HUES6 (cell line): ENCODE data around the gene ADGRA1.
"Not testable (repeated sequence)": the region's sequence is repeated elsewhere in the genome, so short reads cannot be mapped to it uniquely, and the experiment has no call there.

Experiments
- H3K27ac ChIP-seq: 2 replicates; pipeline ENCODE4 v1.7.0; 2013; ENCODE audit warnings: low read depth, mild to moderate bottlenecking, low read length, inconsistent platforms
- H3K27me3 ChIP-seq: 2 replicates; pipeline ENCODE4 v1.6.1; 2013; ENCODE audit warnings: low read length; ENCODE audit not compliant: control insufficient read depth, insufficient read depth
- H3K36me3 ChIP-seq: 2 replicates; pipeline ENCODE4 v1.6.1; 2013; ENCODE audit warnings: low read length; ENCODE audit not compliant: control insufficient read depth, insufficient read depth
- H3K4me1 ChIP-seq: 2 replicates; pipeline ENCODE4 v1.6.1; 2013; ENCODE audit warnings: low read length; ENCODE audit not compliant: control insufficient read depth, insufficient read depth
- H3K4me3 ChIP-seq: 2 replicates; pipeline ENCODE4 v1.5.1; 2013; ENCODE audit warnings: low read depth, low read length
- H3K9ac ChIP-seq: one replicate; pipeline ENCODE4 v1.6.1; 2013; ENCODE audit warnings: mild to moderate bottlenecking, low read length
- H3K9me3 ChIP-seq: 2 replicates; pipeline ENCODE4 v1.6.1; 2013; ENCODE audit warnings: low read depth, low read length; ENCODE audit not compliant: control insufficient read depth, insufficient read depth

Gene ADGRA1

DNA sequence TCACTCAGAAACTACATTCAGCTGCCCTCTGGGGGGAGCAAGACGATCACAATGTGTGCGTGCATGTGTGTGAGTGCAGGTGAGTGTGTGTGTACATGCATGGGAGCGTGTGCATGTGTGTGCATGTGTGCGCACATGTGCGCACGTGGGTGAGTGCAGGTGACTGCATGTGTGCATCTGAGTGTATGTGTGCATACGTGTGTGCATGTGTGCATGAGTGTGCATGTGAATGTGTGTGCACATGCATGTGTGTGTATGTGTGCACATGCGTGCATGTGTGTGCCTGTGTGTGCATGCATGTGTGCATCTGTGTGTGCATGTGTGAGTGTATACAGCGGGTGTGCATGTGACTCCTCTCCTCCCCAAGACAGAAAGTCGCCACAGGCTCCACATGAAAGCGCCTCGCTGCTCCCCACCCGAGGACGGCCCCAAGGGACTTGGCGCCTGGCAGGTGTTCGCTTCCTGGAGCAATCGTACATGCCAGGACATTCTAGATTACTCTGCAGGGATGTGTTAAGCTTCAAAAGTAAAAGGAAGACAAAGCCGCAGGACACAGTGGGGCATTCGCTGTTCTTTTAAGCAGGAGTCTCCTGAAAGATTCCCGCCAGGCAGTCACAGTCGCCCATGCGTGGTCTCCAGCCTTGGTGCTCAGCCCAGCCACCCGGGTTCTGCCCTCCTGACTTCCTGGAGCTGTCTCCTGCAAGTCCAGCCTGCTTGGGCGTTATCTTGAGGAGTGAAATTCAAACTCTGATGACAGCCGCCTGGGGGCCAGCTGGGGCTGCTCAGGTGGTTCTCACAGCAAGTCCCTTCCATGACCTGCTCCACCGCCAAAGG is 42.0 kb upstream of the ADGRA1 start:
- H3K36me3 ChIP-seq, result no peaks in the 10 kb centered on the region
- no peak overlapping the region for H3K9ac ChIP-seq
- H3K4me3 ChIP-seq, result no peak overlapping the region
- H3K4me1 ChIP-seq, result peaks cover under 1% of the 10 kb centered on the region; the same call in 1 of the 2 replicates
- H3K27me3 ChIP-seq, result no peaks in the 10 kb centered on the region; the same call in 1 of the 2 replicates
- no peaks in the 10 kb centered on the region for H3K9me3 ChIP-seq
- H3K27ac ChIP-seq, result no peak overlapping the region

DNA sequence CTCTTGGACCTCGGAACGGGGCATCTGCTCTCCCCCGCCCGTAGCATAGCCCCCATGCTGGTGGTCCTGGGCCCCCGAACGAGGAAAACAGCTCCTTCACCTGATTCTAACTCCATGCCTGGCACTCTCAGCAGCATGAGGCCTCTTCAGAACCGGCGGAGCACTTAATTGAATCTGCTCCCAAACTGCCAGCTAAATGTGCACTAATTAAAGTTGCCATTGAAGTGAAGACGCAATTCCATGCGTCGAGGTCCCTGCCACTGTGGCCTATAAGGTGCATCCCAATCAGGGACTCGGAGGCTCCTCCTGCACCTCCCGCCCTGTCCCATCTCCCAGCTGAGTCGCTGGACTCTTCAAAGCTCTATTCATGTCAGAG is 41.3 kb upstream of the ADGRA1 start:
- Histone ChIP-seq H3K9me3 (no peaks in the 10 kb centered on the region), H3K4me3 (no peak overlapping the region), H3K27me3 (no peaks in the 10 kb centered on the region; the same call in 1 of the 2 replicates), H3K4me1 (peaks cover 6% of the 10 kb centered on the region; the same call in 1 of the 2 replicates), H3K36me3 (no peaks in the 10 kb centered on the region), H3K9ac (no peak overlapping the region), H3K27ac (no peak overlapping the region)

DNA sequence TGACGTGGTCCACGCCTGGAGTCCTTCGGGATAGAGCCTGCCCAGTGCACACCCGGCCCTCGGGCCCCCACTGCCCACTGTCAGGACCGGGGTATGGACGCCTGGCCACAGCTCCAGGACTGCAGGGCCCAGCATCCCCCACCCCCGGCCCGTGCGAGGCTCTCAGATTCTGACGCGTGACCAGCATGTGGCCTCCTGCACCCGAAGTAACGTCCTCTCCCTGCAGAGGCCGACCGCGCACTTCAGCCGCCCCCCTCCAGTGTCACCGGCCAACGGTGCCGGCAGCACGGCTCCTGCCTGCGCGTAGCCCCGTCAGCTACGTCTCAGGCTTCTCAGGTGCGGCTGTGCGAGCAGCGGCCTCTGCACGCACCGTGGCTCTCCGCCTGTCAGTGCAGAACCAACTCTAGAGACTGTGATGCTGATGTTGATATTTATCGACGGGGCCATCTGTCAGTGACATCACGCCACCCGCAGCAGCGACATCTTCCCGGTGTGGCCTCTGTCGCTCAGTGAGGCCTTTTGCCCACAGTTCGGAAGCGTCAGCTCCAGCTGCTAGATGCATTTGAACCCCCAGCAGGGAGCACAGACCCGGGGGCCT is 40.1 kb upstream of the ADGRA1 start:
- no peaks in the 10 kb centered on the region; the same call in 1 of the 2 replicates for H3K27me3 ChIP-seq
- H3K9ac ChIP-seq, result no peak overlapping the region

DNA sequence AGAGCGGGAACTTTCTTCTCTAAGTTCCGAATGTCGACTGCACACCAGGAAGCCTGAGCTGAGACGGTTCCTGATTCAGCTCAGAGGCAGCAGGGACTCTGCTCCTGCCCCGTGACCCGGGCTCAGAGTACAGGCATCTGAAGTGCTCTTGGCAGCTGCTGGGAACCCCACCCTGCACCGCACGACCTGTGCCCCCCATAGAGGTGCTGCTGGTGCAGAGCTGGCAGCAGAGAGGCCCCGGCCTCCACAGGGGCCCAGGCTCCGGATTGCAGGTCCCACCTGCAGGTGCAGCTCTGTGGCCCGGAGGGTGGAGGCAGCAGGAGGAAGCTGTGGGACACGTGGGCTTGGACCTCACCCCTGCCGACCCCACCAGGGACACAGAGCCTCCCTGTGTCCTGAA is 39.5 kb upstream of the ADGRA1 start:
- Histone ChIP-seq H3K27ac (no peak overlapping the region), H3K9ac (no peak overlapping the region), H3K36me3 (no peaks in the 10 kb centered on the region), H3K4me1 (peaks cover 6% of the 10 kb centered on the region; the same call in 1 of the 2 replicates), H3K27me3 (no peaks in the 10 kb centered on the region; the same call in 1 of the 2 replicates), H3K9me3 (no peaks in the 10 kb centered on the region), H3K4me3 (no peak overlapping the region)

More for the DNA sequence above, 40.1 kb upstream of the ADGRA1 start:
- Histone ChIP-seq H3K4me3 (no peak overlapping the region), H3K27ac (no peak overlapping the region), H3K36me3 (no peaks in the 10 kb centered on the region), H3K9me3 (no peaks in the 10 kb centered on the region), H3K4me1 (peaks cover 6% of the 10 kb centered on the region; the same call in 1 of the 2 replicates)

DNA sequence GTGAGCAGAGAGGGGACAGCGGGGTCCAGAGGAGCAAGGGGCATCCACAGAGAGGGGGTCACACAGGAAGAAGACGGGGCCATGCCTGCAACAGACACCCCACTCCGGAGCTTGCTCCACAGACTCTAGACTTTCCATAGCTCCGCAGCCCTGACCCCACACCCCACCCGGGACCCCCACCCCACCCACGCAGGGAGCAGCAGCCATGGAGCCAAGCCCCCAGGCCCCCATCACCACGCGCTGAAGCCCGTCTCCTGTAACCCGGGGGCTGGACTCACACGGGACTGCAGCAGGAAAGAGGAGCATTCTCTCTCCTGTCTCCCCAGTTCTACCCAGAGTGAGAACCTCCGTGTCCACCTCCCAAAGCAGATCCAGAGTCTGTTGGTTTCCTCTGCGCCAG is 38.8 kb upstream of the ADGRA1 start:
- Histone ChIP-seq H3K9me3 (no peaks in the 10 kb centered on the region), H3K27ac (no peak overlapping the region), H3K27me3 (no peaks in the 10 kb centered on the region; the same call in 1 of the 2 replicates), H3K4me3 (no peak overlapping the region), H3K9ac (no peak overlapping the region), H3K4me1 (peaks cover 6% of the 10 kb centered on the region; the same call in 1 of the 2 replicates), H3K36me3 (no peaks in the 10 kb centered on the region)

DNA sequence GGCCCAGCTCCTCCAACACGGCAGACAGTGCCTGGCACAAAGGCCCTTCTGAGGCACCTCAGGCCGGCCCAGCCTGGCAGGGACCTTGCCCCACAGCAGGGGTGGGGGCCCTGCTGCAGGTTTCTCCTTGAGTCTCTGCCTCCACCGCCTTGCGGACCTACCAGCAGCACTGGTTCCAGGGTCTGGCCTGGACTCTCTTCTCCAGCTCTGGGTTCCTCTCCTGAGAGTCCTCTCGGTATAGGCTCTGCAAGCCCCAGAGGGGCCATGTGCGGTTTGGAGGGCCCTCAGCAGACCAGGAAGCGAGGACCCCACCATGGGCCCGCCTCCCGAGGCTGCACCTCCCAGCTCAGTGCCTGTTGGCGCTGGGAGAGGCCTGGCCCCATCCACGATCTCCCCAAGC is 38.1 kb upstream of the ADGRA1 start:
- Histone ChIP-seq H3K9ac (no peak overlapping the region), H3K9me3 (no peaks in the 10 kb centered on the region), H3K36me3 (no peaks in the 10 kb centered on the region), H3K4me3 (no peak overlapping the region), H3K27me3 (no peaks in the 10 kb centered on the region; the same call in 1 of the 2 replicates), H3K4me1 (peaks cover 6% of the 10 kb centered on the region; the same call in 1 of the 2 replicates), H3K27ac (no peak overlapping the region)

DNA sequence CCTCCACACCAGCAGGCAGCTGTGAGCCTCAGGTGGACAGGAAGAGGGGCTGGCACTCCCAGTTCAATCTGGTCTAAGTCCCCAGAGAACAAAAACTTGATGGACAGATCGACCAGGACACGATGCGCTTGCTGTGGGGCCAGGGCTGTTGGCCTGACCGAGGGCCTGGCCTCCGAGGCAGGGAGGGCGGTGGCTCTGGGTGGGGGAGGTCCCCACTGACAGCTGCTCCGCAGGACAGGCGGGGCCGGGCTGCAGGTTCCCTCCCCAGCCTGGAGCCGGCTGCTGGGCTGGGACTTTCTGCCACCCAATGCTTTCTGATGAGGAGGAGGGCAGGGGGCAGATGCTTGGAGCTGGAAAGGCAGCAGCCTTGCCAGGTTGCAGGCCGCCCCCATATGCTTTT is 37.4 kb upstream of the ADGRA1 start:
- Histone ChIP-seq H3K4me3 (no peak overlapping the region), H3K27ac (no peak overlapping the region), H3K36me3 (no peaks in the 10 kb centered on the region), H3K9ac (no peak overlapping the region), H3K27me3 (no peaks in the 10 kb centered on the region; the same call in 1 of the 2 replicates), H3K4me1 (peaks cover 6% of the 10 kb centered on the region; the same call in 1 of the 2 replicates), H3K9me3 (no peaks in the 10 kb centered on the region)

DNA sequence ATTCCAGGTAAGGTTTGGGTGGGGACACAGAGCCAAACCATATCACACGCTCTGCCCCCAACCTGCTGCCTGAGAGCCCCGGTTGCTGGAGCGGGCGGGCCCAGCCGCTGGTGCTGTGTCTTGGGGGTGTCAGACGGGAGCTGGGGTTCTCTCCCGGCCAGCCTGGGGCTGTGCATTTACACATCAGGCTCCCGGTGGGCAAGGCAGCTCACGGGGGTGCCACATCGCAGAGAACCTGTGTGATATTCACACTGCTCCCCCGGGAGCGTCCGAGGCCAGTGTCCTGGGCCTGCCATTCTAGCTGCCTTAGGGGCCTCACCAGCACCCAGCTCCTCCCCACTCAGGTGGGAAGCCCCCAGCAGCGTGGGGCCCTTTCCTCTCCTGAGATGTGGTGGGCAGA is 35.6 kb upstream of the ADGRA1 start:
- H3K4me1 ChIP-seq, result peaks cover 6% of the 10 kb centered on the region; the same call in 1 of the 2 replicates
- no peaks in the 10 kb centered on the region; the same call in 1 of the 2 replicates for H3K27me3 ChIP-seq
- no peak overlapping the region for H3K27ac ChIP-seq
- no peaks in the 10 kb centered on the region for H3K36me3 ChIP-seq
- no peak overlapping the region for H3K4me3 ChIP-seq
- H3K9ac ChIP-seq, result no peak overlapping the region
- no peaks in the 10 kb centered on the region for H3K9me3 ChIP-seq

DNA sequence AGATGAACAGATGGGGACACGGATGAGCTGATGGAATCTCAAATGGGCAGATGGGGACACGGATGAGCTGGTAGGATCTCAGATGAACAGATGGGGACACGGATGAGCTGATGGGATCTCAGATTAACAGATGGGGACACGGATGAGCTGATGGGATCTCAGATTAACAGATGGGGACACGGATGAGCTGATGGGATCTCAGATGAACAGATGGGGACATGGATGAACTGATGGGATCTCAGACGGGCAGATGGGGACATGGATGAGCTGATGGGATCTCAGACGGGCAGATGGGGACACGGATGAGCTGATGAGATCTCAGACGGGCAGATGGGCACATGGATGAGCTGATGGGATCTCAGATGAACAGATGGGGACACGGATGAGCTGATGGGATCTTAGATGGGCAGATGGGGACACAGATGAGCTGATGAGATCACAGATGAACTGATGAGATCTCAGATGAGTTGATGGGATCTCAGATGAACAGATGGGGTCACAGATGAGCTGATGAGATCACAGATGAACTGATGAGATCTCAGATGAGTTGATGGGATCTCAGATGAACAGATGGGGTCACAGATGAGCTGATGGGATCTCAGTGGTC is 34.1 kb upstream of the ADGRA1 start:
- not testable (repeated sequence) for H3K4me3 ChIP-seq, H3K9ac ChIP-seq, H3K36me3 ChIP-seq, H3K4me1 ChIP-seq, H3K27me3 ChIP-seq, H3K9me3 ChIP-seq, H3K27ac ChIP-seq

DNA sequence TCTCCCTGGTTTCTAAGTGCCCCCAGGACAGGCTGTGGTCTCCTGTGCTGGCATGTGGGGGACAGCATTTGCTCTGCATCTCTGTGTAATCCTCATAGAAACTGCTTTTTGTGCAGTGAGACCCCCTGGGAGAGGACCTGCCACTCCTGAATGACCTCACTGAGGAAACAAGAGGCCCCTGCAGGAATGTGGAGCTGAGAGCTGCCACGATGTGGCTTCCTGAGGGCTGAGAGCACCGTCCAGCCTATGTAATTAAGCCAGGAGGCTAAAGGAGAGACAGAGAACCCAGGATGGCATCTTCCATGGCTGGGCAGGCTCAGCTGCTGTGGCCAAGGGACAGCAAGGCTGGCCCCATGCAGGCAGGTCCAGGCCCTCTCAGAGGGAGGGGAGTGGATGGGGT is 32.3 kb upstream of the ADGRA1 start:
- Histone ChIP-seq H3K4me3 (no peak overlapping the region), H3K27ac (no peak overlapping the region), H3K36me3 (no peaks in the 10 kb centered on the region), H3K9ac (no peak overlapping the region), H3K9me3 (no peaks in the 10 kb centered on the region), H3K27me3 (no peaks in the 10 kb centered on the region; the same call in 1 of the 2 replicates), H3K4me1 (peaks cover 6% of the 10 kb centered on the region; the same call in 1 of the 2 replicates)

DNA sequence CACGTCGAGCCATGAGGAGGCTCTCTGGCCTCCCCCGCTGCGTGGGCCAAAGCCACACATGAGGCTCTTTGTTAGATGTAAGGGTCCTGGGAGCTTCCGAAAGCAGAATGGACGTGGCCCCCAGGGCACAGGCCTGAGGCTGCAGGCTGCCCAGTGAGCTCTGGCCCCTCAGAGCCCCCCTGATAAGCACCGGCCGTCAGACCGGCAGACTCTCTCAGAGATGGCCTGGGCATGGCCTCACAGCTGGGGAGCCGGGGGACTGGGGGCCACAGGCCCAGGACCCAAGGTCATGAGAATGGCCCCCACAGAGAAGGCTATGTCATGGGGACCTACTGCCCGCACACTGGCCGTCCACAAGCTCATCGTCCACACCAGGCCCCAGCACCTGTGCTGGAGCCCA is 31.7 kb upstream of the ADGRA1 start:
- no peak overlapping the region for H3K9ac ChIP-seq

More for the DNA sequence above, 31.7 kb upstream of the ADGRA1 start:
- H3K27me3 ChIP-seq, result no peaks in the 10 kb centered on the region; the same call in 1 of the 2 replicates
- H3K9me3 ChIP-seq, result no peaks in the 10 kb centered on the region
- no peak overlapping the region for H3K4me3 ChIP-seq
- peaks cover 3% of the 10 kb centered on the region; the same call in 1 of the 2 replicates for H3K4me1 ChIP-seq
- H3K27ac ChIP-seq, result no peak overlapping the region
- H3K36me3 ChIP-seq, result no peaks in the 10 kb centered on the region
